K562 (cell line): ENCODE results near the gene PIGX. TPM values are rescaled to one million over a fixed set of nuclear protein-coding genes. Genes with fewer than 3 reads are reported as not detected.

Source experiments
- BRF2 ChIP-seq: IDR thresholded peaks from 3 replicates; pipeline ENCODE4 v1.6.1; 2011; ENCODE audit warnings: borderline replicate concordance, mild to moderate bottlenecking; ENCODE audit not compliant: insufficient read length, insufficient read depth
- CGGBP1 ChIP-seq: fragments of 250-450 bp; sonication (Bioruptor Pico); IDR thresholded peaks from 2 replicates; pipeline ENCODE4 v1.9.0; 2021; ENCODE audit warnings: mild to moderate bottlenecking
- CHD1 ChIP-seq: fragments of 200-600 bp; sonication (generic); IDR thresholded peaks from one replicate; pipeline ENCODE4 v1.6.1; 2012; ENCODE audit warnings: mild to moderate bottlenecking, moderate library complexity, low read length, inconsistent platforms
- E2F6 ChIP-seq, 2 experiments: IDR thresholded peaks; 2 replicates each; pipeline ENCODE4 v1.6.1; 2011; ENCODE audit warnings: borderline replicate concordance in 1 of 2, control low read depth in 1 of 2, low read depth in 1 of 2, low read length in 1 of 2, mild to moderate bottlenecking in 1 of 2, mixed read lengths in 1 of 2, moderate library complexity in 1 of 2; ENCODE audit not compliant: insufficient read depth in 1 of 2, insufficient read length in 1 of 2, poor library complexity in 1 of 2, severe bottlenecking in 1 of 2; ENCODE audit errors: extremely low read depth in 1 of 2
- GABPB2 ChIP-seq: fragments of 250-450 bp; sonication (Bioruptor Pico); conservative IDR thresholded peaks from 2 replicates; pipeline ENCODE4 v1.5.1; 2021; ENCODE audit warnings: mild to moderate bottlenecking
- GTF2F1 ChIP-seq: IDR thresholded peaks from 2 replicates; pipeline ENCODE4 v1.6.1; 2011; ENCODE audit warnings: low read depth, low read length, improper control_type of control experiment
- ILK ChIP-seq: fragments of 450-650 bp; IDR thresholded peaks from 2 replicates; pipeline ENCODE4 v1.6.1; 2016; ENCODE audit warnings: missing genetic modification characterization, low read depth, mild to moderate bottlenecking, missing compliant biosample characterization, moderate library complexity, borderline replicate concordance
- NCOA6 ChIP-seq: fragments of 450-650 bp; IDR thresholded peaks from 2 replicates; pipeline ENCODE4 v1.6.1; 2017; ENCODE audit warnings: mild to moderate bottlenecking
- NCOR1 ChIP-seq: fragments of 450-650 bp; IDR thresholded peaks from 2 replicates; pipeline ENCODE4 v1.6.1; 2016; ENCODE audit warnings: mild to moderate bottlenecking, moderate library complexity
- NFE2L1 ChIP-seq: fragments of 450-650 bp; IDR thresholded peaks from 2 replicates; pipeline ENCODE4 v1.6.1; 2016; ENCODE audit warnings: missing genetic modification characterization, low read depth, mild to moderate bottlenecking, missing compliant biosample characterization, moderate library complexity, borderline replicate concordance
- RBM25 ChIP-seq: fragments of 200-400 bp; formaldehyde crosslinking; IDR thresholded peaks from 2 replicates; pipeline ENCODE4 v1.6.1; 2018; ENCODE audit warnings: low read length, low read depth, moderate library complexity; ENCODE audit not compliant: severe bottlenecking
- SAP30 ChIP-seq: fragments of 200-600 bp; sonication (generic); IDR thresholded peaks from 2 replicates; pipeline ENCODE4 v1.6.1; 2012; ENCODE audit warnings: borderline replicate concordance, low read depth, mild to moderate bottlenecking, moderate library complexity, low read length, control low read depth, inconsistent platforms; ENCODE audit not compliant: insufficient read depth, poor library complexity, severe bottlenecking
- TFE3 ChIP-seq: fragments of 450-650 bp; formaldehyde crosslinking; IDR thresholded peaks from 2 replicates; pipeline ENCODE4 v1.4.0; 2020; ENCODE audit warnings: mild to moderate bottlenecking, mixed read lengths
- U2AF1 ChIP-seq: fragments of 200-400 bp; formaldehyde crosslinking; optimal IDR thresholded peaks from 2 replicates; pipeline ENCODE3; 2017; ENCODE audit warnings: mild to moderate bottlenecking, low read depth, low read length, moderate library complexity
- VEZF1 ChIP-seq: fragments of 200-800 bp; sonication (Bioruptor generic); IDR thresholded peaks from 2 replicates; pipeline ENCODE4 v1.6.1; 2017; ENCODE audit warnings: missing genetic modification characterization, missing compliant biosample characterization
- ZBTB2 ChIP-seq: fragments of 450-650 bp; IDR thresholded peaks from 2 replicates; pipeline ENCODE4 v1.6.1; 2016; ENCODE audit warnings: antibody characterized with exemption
- ZFP30 ChIP-seq: fragments of 250-450 bp; sonication (Bioruptor Pico); IDR thresholded peaks from 2 replicates; pipeline ENCODE4 v1.8.0; 2022; ENCODE audit warnings: moderate library complexity, mild to moderate bottlenecking, inconsistent platforms, borderline replicate concordance
- ZNF444 ChIP-seq: fragments of 250-450 bp; sonication (Bioruptor Pico); IDR thresholded peaks from 2 replicates; pipeline ENCODE4 v1.4.0; 2020; ENCODE audit warnings: mild to moderate bottlenecking, moderate library complexity
- polyA plus RNA-seq, 8 experiments: library from polyadenylated mRNA; depleted of rRNA in 4 of 8; stranded (reverse) in 5 of 8; unstranded in 3 of 8; fragments of >200 nt; fragmentation: Nextera tagmentation in 2 of 8; fragmentation: Illumina TruSeq in 1 of 8; extraction: Ambion mirVana in 2 of 8; extraction: Trizol in 1 of 8; gene quantifications; 2 replicates each; pipeline versions ENCODE4 v1.2.1 to v1.2.3, GENCODE V29; 2011 to 2014; ENCODE audit warnings: inconsistent platforms in 1 of 8, missing spikeins in 1 of 8
- total RNA-seq, 7 experiments: library from RNA; depleted of rRNA in 6 of 7; stranded (reverse); fragments of >200 nt in 6 of 7; fragmentation: Illumina TruSeq in 2 of 7; extraction: Trizol in 2 of 7; gene quantifications; 2 replicates each; pipeline versions ENCODE4 v1.2.1 to v1.2.3, GENCODE V29; 2011 to 2021; ENCODE audit warnings: low replicate concordance in 1 of 7

Gene PIGX
- total and polyA plus RNA-seq, 9 of the 15 experiments (the other 6 are each of a cell fraction or from before 2014, with no cell fraction given): 3.7 to 36.3 (median 26.9) TPM

GRCh38 chr3:196739671-196740480, 27.7 kb downstream of the PIGX start, which contains the start of gene PAK2 (continued):
- TF ChIP-seq E2F6 (IDR thresholded peaks at IDR 0.05; ENCODE audit: borderline replicate concordance in 1 of 2, extremely low read depth in 1 of 2, insufficient read depth in 1 of 2, insufficient read length in 1 of 2, low read depth in 1 of 2, low read length in 1 of 2, poor library complexity in 1 of 2, severe bottlenecking in 1 of 2): peak in 1 of 2 experiments; percentile 65
- peak; percentile 41 for TF ChIP-seq NCOR1
- TF ChIP-seq NCOA6: no peak
- TF ChIP-seq BRF2: no peak
- no peak for TF ChIP-seq TFE3 (CRISPR knock-in tag)
- TF ChIP-seq SAP30: no peak
- no peak for TF ChIP-seq ILK
- TF ChIP-seq ZFP30 (CRISPR knock-in tag): no peak
- no peak for TF ChIP-seq GABPB2 (CRISPR knock-in tag)
- TF ChIP-seq CGGBP1 (CRISPR knock-in tag): no peak; the same call in 1 of the 2 replicates
- TF ChIP-seq RBM25: no peak
- TF ChIP-seq ZNF444 (CRISPR knock-in tag): no peak
- peak; percentile 41 for TF ChIP-seq CHD1
- TF ChIP-seq U2AF1: no peak
- TF ChIP-seq NFE2L1 (tag): no peak
- TF ChIP-seq ZBTB2: no peak
- TF ChIP-seq VEZF1 (CRISPR knock-in tag): peak; percentile 96
- TF ChIP-seq GTF2F1: no peak
